Retinal pigment epithelial cell (primary cell): ENCODE data around the gene SIL1.
"Not testable (repeated sequence)": the region's sequence is repeated elsewhere in the genome, so short reads cannot be mapped to it uniquely, and the experiment has no call there.

Experiments used
- DNase-seq: peaks from one replicate; pipeline ENCODE4 v3.0.0-alpha.2; 2010; ENCODE audit warnings: low read depth
- H3K4me3 ChIP-seq: 2 replicates; pipeline ENCODE4 v1.5.1; 2011; ENCODE audit warnings: mild to moderate bottlenecking, low read length, control low read depth, moderate library complexity
- TF ChIP-seq, protein P1 (sequence below): conservative IDR thresholded peaks from 2 replicates; pipeline ENCODE4 v1.5.1; 2011; ENCODE audit warnings: low read depth, low read length, control low read depth, inconsistent platforms

Gene SIL1

DNA sequence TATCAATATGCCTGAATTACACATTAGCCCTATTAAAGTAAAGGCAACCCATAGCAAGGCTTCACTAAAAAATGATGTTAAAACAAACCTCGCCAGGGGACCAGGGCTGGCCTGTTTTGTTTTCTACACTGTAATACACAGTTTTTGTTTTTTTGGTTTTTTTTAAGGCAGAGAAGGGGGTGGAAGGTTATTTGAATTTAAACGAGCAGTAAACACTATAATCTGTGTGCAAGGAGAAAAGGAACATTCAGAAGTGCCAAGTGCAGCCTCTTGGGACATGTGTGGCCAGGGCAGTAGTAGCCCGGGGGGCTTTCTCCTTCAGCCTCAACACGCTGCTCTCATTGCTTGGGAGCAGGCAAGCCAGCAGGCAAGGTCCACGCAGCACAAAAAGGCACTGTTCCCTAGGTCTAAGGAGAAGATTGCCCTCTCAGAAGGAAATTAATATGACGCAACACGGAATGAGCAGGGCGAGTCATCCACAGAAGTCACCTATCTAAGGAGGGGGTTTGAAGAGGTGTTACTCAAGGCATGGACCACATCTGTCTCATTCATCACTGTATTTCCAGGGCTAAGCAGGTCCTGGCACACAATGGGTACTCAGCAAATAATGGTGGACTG lies 16.2 kb downstream of the SIL1 start:
- TF ChIP-seq, protein P1, sequence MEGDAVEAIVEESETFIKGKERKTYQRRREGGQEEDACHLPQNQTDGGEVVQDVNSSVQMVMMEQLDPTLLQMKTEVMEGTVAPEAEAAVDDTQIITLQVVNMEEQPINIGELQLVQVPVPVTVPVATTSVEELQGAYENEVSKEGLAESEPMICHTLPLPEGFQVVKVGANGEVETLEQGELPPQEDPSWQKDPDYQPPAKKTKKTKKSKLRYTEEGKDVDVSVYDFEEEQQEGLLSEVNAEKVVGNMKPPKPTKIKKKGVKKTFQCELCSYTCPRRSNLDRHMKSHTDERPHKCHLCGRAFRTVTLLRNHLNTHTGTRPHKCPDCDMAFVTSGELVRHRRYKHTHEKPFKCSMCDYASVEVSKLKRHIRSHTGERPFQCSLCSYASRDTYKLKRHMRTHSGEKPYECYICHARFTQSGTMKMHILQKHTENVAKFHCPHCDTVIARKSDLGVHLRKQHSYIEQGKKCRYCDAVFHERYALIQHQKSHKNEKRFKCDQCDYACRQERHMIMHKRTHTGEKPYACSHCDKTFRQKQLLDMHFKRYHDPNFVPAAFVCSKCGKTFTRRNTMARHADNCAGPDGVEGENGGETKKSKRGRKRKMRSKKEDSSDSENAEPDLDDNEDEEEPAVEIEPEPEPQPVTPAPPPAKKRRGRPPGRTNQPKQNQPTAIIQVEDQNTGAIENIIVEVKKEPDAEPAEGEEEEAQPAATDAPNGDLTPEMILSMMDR: no peak
- no peak for DNase-seq
- H3K4me3 ChIP-seq: no peak overlapping the region

DNA sequence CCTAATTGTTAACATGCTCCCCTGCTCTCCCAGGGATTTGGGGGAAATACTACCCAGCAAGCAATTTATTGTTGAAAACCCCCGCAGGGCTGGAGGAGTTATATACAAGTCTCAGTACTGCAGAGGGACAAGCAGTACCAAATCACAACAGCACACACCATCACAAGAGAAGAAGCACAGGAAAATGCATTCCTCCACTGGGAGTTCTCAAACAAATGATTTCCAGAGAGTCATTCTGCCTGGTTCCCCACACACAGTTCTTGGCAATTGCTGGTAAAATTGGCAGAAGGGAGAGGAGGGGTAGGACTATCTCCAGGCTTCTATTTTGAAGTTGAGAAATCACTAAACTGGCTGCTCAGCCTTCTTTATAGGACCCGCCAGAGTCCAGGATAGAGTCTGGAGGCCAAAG lies 16.8 kb downstream of the SIL1 start:
- TF ChIP-seq, protein P1: no peak
- no peak for DNase-seq
- no peak overlapping the region for H3K4me3 ChIP-seq

DNA sequence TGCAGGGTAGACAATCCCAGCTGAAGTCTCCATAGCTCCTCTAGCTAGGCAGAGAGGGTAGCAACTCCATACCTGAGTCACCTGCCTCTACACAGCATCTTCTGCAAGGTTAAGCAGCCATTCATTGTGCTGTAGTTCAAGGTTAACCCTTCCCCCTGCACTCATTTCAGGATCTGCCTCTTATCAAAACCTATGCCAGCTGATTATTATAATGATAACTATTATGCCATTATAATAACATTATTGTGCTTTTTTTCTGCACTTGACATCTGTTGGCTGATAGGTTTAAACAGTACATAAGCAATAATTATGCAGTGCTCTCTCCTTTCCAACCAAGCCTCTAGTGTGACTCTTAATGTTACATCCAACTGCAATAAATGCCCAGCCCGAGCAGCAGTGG lies 17.3 kb downstream of the SIL1 start:
- no peak overlapping the region for H3K4me3 ChIP-seq
- DNase-seq: no peak
- TF ChIP-seq, protein P1: no peak

DNA sequence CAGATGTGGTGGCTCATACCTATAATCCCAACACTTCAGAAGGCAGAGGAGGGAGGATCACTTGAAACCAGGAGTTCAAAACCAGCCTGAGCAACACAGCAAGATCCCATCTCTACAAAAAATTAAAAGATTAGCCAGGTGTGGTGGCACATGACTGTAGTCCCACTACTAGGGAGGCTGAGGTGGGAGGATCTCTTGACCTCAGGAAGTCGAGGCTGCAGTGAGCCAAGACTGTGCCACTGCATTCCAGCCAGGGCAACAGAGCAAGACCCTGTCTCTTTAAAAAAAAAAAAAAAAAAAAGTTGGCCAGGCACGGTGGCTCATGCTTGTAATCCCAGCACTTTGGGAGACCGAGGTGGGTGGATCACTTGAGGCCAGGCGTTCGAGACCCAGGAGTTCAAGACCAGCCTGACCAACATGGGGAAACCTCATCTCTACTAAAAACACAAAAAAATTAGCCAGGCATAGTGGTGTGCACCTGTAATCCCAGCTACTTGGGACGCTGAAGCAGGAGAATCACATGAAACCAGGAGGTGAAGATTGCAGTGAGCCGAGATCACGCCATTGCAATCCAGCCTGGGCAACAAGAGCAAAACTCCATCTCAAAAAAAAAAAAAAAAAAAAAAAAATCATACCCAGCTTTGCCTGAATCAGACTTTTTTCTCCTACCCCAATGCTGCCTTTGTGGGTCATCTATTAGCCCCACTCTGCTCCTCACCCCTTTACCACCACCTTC lies 18.2 kb downstream of the SIL1 start:
- H3K4me3 ChIP-seq: not testable (repeated sequence)

DNA sequence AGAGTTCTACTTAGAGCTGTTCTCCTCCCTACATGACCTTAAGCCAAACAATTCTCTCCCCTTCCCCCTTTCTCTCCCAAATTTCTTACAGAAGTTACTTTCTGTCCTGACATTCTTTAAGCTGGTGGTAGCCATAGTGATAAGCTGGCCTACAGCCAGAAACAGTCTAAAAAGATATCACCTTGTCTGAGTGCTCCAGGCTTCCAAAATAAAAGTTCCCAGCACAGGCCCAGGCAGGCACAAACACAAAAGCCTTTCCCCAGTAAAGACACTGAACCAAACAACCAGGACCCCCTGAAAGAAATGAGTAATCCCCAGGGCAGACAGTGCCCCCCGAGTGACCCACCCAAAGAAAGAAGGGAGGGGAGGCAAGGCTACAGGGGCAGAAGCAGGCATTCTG lies 19.2 kb downstream of the SIL1 start:
- H3K4me3 ChIP-seq: no peak overlapping the region
- DNase-seq: no peak
- TF ChIP-seq, protein P1: no peak

More for the DNA sequence above, 18.2 kb downstream of the SIL1 start:
- DNase-seq: not testable (repeated sequence)

DNA sequence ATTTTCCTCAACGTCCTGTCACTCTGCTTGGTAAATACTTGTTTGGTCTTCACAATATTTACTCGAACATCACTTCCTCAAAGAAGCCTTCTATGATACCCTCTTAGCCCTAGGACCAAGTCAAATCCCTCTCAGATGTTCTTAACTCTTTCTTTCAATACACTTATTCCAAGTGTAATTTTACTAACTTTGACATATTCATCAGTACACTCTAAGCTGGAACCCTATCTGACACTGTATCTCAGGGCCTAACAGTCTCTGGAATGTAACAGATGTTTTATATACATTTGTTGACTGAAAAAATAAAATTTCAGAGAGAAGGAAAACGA lies 19.6 kb downstream of the SIL1 start:
- TF ChIP-seq, protein P1: no peak
- H3K4me3 ChIP-seq: no peak overlapping the region
- DNase-seq: no peak

DNA sequence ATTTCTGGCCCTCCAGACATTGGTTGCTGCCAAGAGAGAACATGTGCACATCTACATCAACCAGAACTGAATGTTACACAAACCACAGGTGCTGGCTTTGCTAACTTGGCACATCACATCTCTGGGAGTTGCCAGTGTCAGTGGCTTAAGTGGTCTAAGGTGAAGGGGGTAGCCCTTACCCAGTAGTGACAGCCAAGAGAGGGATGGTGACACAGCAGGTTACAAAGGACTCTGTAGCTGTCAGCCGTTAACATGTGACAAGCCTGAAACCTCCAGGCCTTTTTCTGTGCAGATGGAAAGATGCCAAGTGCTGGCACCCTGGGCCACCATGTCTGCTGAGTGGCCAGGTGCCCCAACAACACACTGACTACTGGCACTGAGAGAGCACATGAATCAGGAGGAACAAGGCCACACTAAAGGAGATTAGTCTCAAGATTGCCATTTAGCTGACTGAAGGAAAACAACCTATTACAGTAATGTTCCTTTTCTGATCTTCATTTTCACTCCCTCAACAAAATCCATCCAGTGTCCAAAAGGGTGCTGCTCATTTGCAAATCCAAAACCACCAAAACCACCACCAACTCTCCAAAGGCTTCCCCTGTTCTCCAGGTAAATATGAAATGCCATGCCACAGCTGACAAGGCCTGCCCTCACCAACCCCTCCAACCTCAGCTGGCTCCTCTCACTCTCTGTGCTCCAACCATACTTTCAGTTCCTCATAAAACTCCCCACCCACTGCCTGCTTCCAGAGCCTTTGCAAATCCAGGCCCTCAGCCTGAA lies 20.2 kb downstream of the SIL1 start:
- H3K4me3 ChIP-seq: no peak overlapping the region
- no peak for DNase-seq
- TF ChIP-seq, protein P1: no peak

DNA sequence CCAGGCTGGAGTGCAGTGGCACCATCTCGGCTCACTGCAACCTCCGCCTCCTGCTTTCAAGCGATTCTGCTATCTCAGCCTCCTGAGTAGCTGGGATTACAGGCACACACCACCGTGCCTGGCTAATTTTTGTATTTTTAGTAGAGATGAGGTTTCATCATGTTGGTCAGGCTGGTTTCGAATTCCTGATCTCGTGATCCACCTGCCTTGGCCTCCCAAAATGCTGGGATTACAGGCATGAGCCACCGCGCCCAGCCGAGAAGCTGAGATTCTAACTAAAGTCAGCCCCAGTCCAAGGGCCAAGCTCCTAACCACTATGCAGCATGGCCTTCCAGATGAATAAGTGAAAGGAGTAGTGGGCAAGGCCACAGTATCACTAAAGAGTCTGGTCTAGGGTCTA lies 20.9 kb downstream of the SIL1 start:
- H3K4me3 ChIP-seq, DNase-seq: not testable (repeated sequence)

DNA sequence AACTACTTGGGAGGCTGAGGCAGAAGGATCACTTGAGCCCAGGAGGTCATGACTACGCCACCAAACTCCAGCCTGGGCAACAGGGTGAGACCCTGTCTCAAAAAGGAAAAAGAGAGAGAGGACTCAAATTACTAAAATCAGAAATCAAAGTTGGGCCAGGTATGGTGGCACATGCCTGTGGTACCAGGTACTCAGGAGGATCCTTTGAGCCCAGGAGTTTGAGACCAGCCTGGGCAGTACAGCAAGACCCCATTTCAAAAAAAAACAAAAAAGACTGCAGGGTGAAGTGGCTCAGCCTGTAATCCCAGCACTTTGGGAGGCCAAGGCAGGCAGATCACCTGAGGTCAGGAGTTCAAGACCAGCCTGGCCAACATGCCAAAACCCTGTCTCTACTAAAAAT lies 23.8 kb downstream of the SIL1 start:
- DNase-seq, H3K4me3 ChIP-seq: not testable (repeated sequence)
